DOHH2 (cell line): ENCODE measurements around the gene NPDC1.

ENCODE experiments used
- H3F3A ChIP-seq: fragments of 200-600 bp; sonication (generic), shearing (Covaris generic); 2 replicates; pipeline ENCODE4 v1.6.0; 2016; ENCODE audit warnings: antibody characterized with exemption, mild to moderate bottlenecking; ENCODE audit not compliant: control insufficient read depth, insufficient read depth
- H3K27ac ChIP-seq: fragments of 200-600 bp; sonication (generic); 2 replicates; pipeline ENCODE4 v1.5.1; 2014; ENCODE audit warnings: low read depth, mild to moderate bottlenecking, low read length, moderate library complexity
- H3K27me3 ChIP-seq: fragments of 200-600 bp; sonication (generic); 2 replicates; pipeline ENCODE4 v1.6.1; 2014; ENCODE audit warnings: mild to moderate bottlenecking, low read length, mixed read lengths; ENCODE audit not compliant: control insufficient read depth
- H3K36me3 ChIP-seq: fragments of 200-600 bp; sonication (generic); 2 replicates; pipeline ENCODE4 v1.6.1; 2014; ENCODE audit warnings: mild to moderate bottlenecking, low read length, moderate library complexity, mixed read lengths; ENCODE audit not compliant: control insufficient read depth
- H3K4me1 ChIP-seq: fragments of 200-600 bp; sonication (generic); 2 replicates; pipeline ENCODE4 v1.6.1; 2014; ENCODE audit warnings: mild to moderate bottlenecking, low read length, mixed read lengths; ENCODE audit not compliant: control insufficient read depth
- H3K4me2 ChIP-seq: fragments of 200-600 bp; sonication (generic); 2 replicates; pipeline ENCODE4 v1.6.0; 2014; ENCODE audit warnings: mild to moderate bottlenecking, low read length, moderate library complexity
- H3K4me3 ChIP-seq: fragments of 200-600 bp; sonication (generic); 2 replicates; pipeline ENCODE4 v1.5.1; 2014; ENCODE audit warnings: mild to moderate bottlenecking, low read length, mixed read lengths
- H3K79me2 ChIP-seq: fragments of 200-600 bp; sonication (generic); 2 replicates; pipeline ENCODE4 v1.6.1; 2014; ENCODE audit warnings: mild to moderate bottlenecking, low read length, mixed read lengths; ENCODE audit not compliant: control insufficient read depth
- H3K9me2 ChIP-seq: fragments of 200-600 bp; sonication (generic); replicated peaks from 2 replicates; pipeline ENCODE4 v1.6.1; 2014; ENCODE audit warnings: mild to moderate bottlenecking, low read length, mixed read lengths; ENCODE audit not compliant: control insufficient read depth
- H3K9me3 ChIP-seq: fragments of 200-600 bp; sonication (generic); 2 replicates; pipeline ENCODE4 v1.6.1; 2014; ENCODE audit warnings: antibody characterized with exemption, low read length, mixed read lengths; ENCODE audit not compliant: control insufficient read depth, insufficient read depth
- H4K20me1 ChIP-seq: fragments of 200-600 bp; sonication (generic); 2 replicates; pipeline ENCODE4 v1.6.0; 2014; ENCODE audit warnings: low read depth, mild to moderate bottlenecking, antibody characterized with exemption, low read length, moderate library complexity; ENCODE audit not compliant: control insufficient read depth, insufficient read depth
- CTCF ChIP-seq: fragments of 200-600 bp; sonication (generic); IDR thresholded peaks from one replicate; pipeline ENCODE4 v1.5.1; 2014; ENCODE audit warnings: antibody characterized with exemption, mild to moderate bottlenecking, low read depth, low read length; ENCODE audit not compliant: poor library complexity, severe bottlenecking
- EZH2phosphoT487 ChIP-seq: fragments of 200-600 bp; sonication (generic); IDR thresholded peaks from 2 replicates; pipeline ENCODE4 v1.6.1; 2017; ENCODE audit warnings: borderline replicate concordance, mild to moderate bottlenecking, antibody characterized with exemption, low read length, moderate library complexity, mixed read lengths

Gene NPDC1

GRCh38 chr9:137021568-137021978 is 24.4 kb downstream of the NPDC1 start:
- Histone ChIP-seq H3K27me3 (peaks cover 7% of the 10 kb centered on the region; the same call in 1 of the 2 replicates), H3K27ac (no peak overlapping the region), H3F3A (no peaks in the 10 kb centered on the region), H3K9me3 (no peaks in the 10 kb centered on the region), H3K9me2 (no peaks in the 10 kb centered on the region), H3K36me3 (no peaks in the 10 kb centered on the region), H3K4me3 (no peak overlapping the region), H3K4me1 (peaks cover 12% of the 10 kb centered on the region), H3K79me2 (no peaks in the 10 kb centered on the region), H4K20me1 (no peaks in the 10 kb centered on the region), H3K4me2 (no peak overlapping the region)
- no peak for TF ChIP-seq EZH2phosphoT487
- no peak for TF ChIP-seq CTCF

DNA sequence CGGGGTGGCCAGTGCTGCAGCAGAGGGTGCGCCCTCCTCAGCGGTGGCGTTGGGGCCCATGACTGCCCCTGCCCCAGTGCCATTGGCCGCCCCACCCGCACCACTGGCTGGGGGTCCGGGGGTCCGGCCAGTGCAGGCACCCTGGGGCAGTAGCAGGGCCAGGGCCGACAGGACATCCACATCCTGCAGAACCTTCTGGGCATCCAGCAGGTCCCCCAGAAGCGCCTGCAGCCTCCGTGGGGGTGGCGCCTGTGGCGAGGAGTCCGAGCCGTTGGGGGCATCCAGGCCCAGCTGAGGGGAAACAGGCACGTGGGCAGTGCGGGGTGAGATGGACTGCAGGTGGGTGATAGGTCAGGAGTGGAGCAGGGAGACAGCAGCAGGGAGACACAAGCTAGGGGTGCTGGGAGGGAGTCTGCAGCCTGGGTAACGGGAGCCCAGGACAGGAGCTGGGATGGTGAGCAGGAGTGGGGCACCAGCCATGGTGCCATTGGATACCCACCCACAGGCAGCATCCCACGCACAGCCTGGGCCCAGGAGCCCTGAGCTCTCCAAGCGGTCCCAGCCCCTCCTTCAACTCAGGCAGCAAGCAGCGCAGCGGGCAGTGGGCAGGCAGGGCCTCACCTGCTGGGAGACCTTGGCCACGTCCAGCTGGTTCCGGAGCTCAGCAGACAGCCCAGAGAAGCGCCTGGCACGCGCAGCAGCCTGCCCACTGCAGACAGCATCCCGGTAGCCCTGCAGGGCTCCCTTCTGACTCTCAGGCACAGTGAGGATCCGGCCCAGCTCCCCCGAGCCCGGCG is 25.0 kb downstream of the NPDC1 start:
- TF ChIP-seq CTCF = no peak
- no peak for TF ChIP-seq EZH2phosphoT487
- no peak overlapping the region for H3K4me3 ChIP-seq
- H3K36me3 ChIP-seq = no peaks in the 10 kb centered on the region
- no peak overlapping the region for H3K4me2 ChIP-seq
- no peaks in the 10 kb centered on the region for H3K9me3 ChIP-seq
- H3F3A ChIP-seq = no peaks in the 10 kb centered on the region
- H3K27ac ChIP-seq = no peak overlapping the region
- peaks cover 1% of the 10 kb centered on the region; the same call in 1 of the 2 replicates for H3K27me3 ChIP-seq
- no peaks in the 10 kb centered on the region for H4K20me1 ChIP-seq
- H3K4me1 ChIP-seq = peaks cover 8% of the 10 kb centered on the region
- no peaks in the 10 kb centered on the region for H3K9me2 ChIP-seq
- no peaks in the 10 kb centered on the region for H3K79me2 ChIP-seq

DNA sequence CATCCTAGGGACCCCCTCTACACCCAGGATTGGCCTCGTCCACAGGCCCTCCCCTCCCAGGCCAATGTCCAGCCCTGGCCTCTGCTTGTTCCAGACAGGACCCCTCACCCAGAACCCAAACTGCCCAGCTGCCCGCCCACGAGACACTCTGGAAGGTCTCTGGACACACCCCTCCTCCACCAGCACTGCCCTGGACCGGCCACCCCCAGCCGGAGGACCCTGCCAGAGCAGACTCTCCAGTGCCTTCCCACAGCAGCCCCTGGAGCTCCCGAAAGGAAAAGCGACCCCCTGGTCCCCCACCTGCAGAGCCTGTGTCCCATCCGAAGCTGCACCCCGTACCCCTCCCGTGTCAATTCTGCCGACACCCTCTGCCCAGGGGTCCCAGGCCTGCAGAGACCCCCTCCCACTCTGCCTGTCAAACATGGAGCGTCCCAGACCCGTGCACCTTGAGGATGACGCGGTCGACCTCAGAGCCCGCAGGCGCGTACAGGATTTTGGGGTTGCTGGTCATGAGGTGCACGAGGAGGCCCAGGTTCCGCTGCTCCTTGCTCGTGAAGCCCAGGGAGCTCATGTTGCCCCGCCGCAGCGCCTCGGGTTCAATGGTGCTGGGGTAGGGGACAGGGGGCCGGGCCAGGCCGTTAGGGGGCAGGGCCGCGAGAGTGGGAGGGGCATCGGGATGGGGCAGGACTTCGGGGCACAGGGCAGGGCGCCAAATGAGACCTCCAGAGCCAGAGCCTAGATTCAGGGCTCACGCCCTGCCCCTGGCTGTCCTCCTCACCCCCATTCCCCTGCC is 25.9 kb downstream of the NPDC1 start:
- H3K27me3 ChIP-seq = no peaks in the 10 kb centered on the region
- no peak overlapping the region for H3K27ac ChIP-seq
- no peaks in the 10 kb centered on the region for H3K9me3 ChIP-seq
- no peaks in the 10 kb centered on the region for H3K79me2 ChIP-seq
- H3K36me3 ChIP-seq = no peaks in the 10 kb centered on the region
- no peaks in the 10 kb centered on the region for H3K9me2 ChIP-seq
- no peak overlapping the region for H3K4me2 ChIP-seq
- H3K4me3 ChIP-seq = no peak overlapping the region
- no peaks in the 10 kb centered on the region for H3K4me1 ChIP-seq
- H4K20me1 ChIP-seq = no peaks in the 10 kb centered on the region
- no peak for TF ChIP-seq EZH2phosphoT487
- TF ChIP-seq CTCF = no peak
- H3F3A ChIP-seq = no peaks in the 10 kb centered on the region
